ENCODE data around the gene NT5C2. TPM values are rescaled to one million over a fixed set of nuclear protein-coding genes. Genes with fewer than 3 reads are reported as not detected.

Gene NT5C2
- total RNA-seq, 1 donor from 2014 or later: 113 TPM

DNA sequence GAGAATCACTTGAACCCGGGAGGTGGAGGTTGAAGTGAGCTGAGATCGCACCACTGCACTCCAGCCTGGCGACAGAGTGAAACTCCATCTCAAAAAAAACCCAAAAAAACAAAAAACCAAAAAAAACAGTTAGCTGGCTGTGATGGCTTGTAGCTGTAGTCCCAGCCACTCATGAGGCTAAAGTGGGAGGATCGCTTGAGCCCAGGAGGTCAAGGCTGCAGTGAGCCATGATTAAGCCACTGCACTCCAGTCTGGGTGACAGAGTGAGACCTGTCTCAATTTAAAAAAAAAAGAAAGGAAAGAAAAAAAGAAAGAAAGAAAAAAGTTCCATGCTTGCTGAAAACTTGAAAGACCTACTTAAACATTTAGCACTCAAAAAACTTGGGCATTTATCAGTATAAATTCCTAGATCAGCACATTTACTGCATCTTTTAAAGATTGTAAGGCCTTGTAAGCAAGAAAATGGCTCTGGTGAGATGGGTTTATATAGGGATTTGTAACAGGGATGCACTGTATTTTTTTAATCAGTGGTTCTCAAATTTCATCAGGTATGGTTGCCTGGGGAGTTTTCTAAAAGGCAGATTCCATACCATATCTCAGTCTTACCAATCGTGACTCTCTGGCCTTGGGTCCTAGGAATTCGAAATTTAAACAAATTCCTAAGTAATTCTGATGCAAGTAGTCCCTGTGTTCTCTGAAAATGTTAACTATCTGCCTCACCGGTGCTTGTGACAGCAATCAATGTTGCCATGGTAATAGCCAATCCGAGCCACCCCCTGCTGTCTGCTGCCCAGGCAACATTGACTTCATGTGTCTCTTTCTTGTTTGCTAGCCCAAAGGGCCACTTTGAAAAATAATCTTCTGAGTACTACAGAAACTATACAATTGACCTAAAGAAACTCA lies 11.5 kb upstream of the NT5C2 start:
- FAIRE-seq (no peak), DNase-seq (ENCODE audit: low read depth) (no peak)
- Histone ChIP-seq H3K4me3 (ENCODE audit: insufficient read depth, low read depth, low read length) (no peak overlapping the region), H3K27ac (ENCODE audit: low read depth, low read length) (no peak overlapping the region), H3K27me3 (ENCODE audit: insufficient read depth, low read length) (no peaks in the 10 kb centered on the region), H3K36me3 (ENCODE audit: insufficient read depth, low read length) (no peaks in the 10 kb centered on the region), H4K20me1 (ENCODE audit: insufficient read depth, low read length) (no peaks in the 10 kb centered on the region), H3K79me2 (ENCODE audit: insufficient read depth, low read length) (no peaks in the 10 kb centered on the region), H3K4me2 (ENCODE audit: low read length) (no peak overlapping the region), H2AFZ (ENCODE audit: low read depth, low read length) (no peak overlapping the region), H3K9me3 (ENCODE audit: insufficient read depth, low read depth, low read length) (no peaks in the 10 kb centered on the region), H3K4me1 (ENCODE audit: insufficient read depth, low read length) (no peaks in the 10 kb centered on the region), H3K9ac (ENCODE audit: low read length) (no peak overlapping the region)
- TF ChIP-seq EZH2 (IDR thresholded peaks at IDR 0.05; ENCODE audit: insufficient read depth, low read length): no peak
- TF ChIP-seq, protein P1, sequence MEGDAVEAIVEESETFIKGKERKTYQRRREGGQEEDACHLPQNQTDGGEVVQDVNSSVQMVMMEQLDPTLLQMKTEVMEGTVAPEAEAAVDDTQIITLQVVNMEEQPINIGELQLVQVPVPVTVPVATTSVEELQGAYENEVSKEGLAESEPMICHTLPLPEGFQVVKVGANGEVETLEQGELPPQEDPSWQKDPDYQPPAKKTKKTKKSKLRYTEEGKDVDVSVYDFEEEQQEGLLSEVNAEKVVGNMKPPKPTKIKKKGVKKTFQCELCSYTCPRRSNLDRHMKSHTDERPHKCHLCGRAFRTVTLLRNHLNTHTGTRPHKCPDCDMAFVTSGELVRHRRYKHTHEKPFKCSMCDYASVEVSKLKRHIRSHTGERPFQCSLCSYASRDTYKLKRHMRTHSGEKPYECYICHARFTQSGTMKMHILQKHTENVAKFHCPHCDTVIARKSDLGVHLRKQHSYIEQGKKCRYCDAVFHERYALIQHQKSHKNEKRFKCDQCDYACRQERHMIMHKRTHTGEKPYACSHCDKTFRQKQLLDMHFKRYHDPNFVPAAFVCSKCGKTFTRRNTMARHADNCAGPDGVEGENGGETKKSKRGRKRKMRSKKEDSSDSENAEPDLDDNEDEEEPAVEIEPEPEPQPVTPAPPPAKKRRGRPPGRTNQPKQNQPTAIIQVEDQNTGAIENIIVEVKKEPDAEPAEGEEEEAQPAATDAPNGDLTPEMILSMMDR (IDR thresholded peaks at IDR 0.05; ENCODE audit: insufficient read depth, low read depth, low read length): no peak
- H3K27ac Mint-ChIP-seq (ENCODE audit: unreplicated experiment): peak overlapping the region; percentile 35
- H3K9me3 Mint-ChIP-seq (ENCODE audit: unreplicated experiment): no peaks in the 10 kb centered on the region
- H3K27me3 Mint-ChIP-seq (ENCODE audit: low read depth, unreplicated experiment): peaks cover 2% of the 10 kb centered on the region
- no peak overlapping the region for H3K4me3 Mint-ChIP-seq (ENCODE audit: unreplicated experiment)
- peaks cover 12% of the 10 kb centered on the region for H3K4me1 Mint-ChIP-seq (ENCODE audit: low read depth, unreplicated experiment)
- H3K36me3 Mint-ChIP-seq (ENCODE audit: low read depth, unreplicated experiment): no peaks in the 10 kb centered on the region

DNA sequence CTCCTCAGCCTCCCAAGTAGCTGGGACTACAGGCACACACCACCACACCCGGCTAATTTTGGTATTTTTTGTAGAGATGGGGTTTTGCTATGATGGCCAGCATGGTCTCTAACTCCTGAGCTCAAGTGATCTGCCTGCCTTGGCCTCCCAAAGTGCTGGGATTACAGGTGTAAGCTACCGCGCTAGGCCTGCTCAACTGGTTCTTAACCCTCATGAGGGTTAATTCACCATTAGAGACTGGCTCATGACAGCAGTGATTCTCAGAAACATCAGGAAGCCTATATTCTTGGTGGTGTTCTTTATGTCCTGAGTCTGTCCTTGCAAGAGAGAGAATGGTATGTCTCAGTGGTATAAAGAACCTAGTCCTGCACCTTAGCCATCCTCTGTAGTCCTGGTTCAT lies 10.4 kb upstream of the NT5C2 start:
- Histone ChIP-seq H3K79me2 (ENCODE audit: insufficient read depth, low read length) (no peaks in the 10 kb centered on the region), H4K20me1 (ENCODE audit: insufficient read depth, low read length) (no peaks in the 10 kb centered on the region), H3K4me2 (ENCODE audit: low read length) (no peak overlapping the region), H3K9me3 (ENCODE audit: insufficient read depth, low read depth, low read length) (no peaks in the 10 kb centered on the region), H3K36me3 (ENCODE audit: insufficient read depth, low read length) (no peaks in the 10 kb centered on the region), H3K27me3 (ENCODE audit: insufficient read depth, low read length) (no peaks in the 10 kb centered on the region), H3K4me3 (ENCODE audit: insufficient read depth, low read depth, low read length) (no peak overlapping the region), H3K4me1 (ENCODE audit: insufficient read depth, low read length) (no peaks in the 10 kb centered on the region), H2AFZ (ENCODE audit: low read depth, low read length) (no peak overlapping the region), H3K27ac (ENCODE audit: low read depth, low read length) (no peak overlapping the region), H3K9ac (ENCODE audit: low read length) (no peak overlapping the region)
- DNase-seq (ENCODE audit: low read depth) (no peak), FAIRE-seq (no peak)
- peaks cover 12% of the 10 kb centered on the region for H3K4me1 Mint-ChIP-seq (ENCODE audit: low read depth, unreplicated experiment)
- no peaks in the 10 kb centered on the region for H3K36me3 Mint-ChIP-seq (ENCODE audit: low read depth, unreplicated experiment)
- TF ChIP-seq EZH2 (IDR thresholded peaks at IDR 0.05; ENCODE audit: insufficient read depth, low read length): no peak
- TF ChIP-seq, protein P1 (IDR thresholded peaks at IDR 0.05; ENCODE audit: insufficient read depth, low read depth, low read length): no peak
- no peaks in the 10 kb centered on the region for H3K9me3 Mint-ChIP-seq (ENCODE audit: unreplicated experiment)
- H3K27ac Mint-ChIP-seq (ENCODE audit: unreplicated experiment): no peak overlapping the region
- peaks cover 2% of the 10 kb centered on the region for H3K27me3 Mint-ChIP-seq (ENCODE audit: low read depth, unreplicated experiment)
- no peak overlapping the region for H3K4me3 Mint-ChIP-seq (ENCODE audit: unreplicated experiment)

DNA sequence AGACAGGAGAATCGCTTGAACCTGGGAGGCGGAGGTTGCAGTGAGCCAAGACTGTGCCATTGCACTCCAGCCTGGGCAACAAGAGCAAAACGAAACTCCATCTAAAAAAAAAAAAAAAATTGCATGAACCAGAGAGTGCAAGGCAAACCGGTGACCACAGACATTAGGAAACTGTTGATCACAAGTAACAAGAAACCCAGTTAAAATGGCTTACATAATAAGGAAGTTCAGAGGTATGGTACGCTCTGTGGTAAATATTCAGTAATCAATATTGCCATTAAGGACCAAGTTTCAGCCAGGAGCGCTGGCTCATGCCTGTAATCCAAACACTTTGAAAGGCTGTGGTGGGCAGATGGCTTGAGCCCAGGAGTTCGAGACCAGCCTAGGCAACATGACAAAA lies 9.2 kb upstream of the NT5C2 start:
- Mint-ChIP-seq H3K9me3 (ENCODE audit: unreplicated experiment) (no peaks in the 10 kb centered on the region), H3K4me1 (ENCODE audit: low read depth, unreplicated experiment) (peaks cover 16% of the 10 kb centered on the region), H3K27ac (ENCODE audit: unreplicated experiment) (no peak overlapping the region), H3K4me3 (ENCODE audit: unreplicated experiment) (no peak overlapping the region), H3K27me3 (ENCODE audit: low read depth, unreplicated experiment) (peaks cover 2% of the 10 kb centered on the region), H3K36me3 (ENCODE audit: low read depth, unreplicated experiment) (no peaks in the 10 kb centered on the region)
- Histone ChIP-seq H3K4me2 (ENCODE audit: low read length) (no peak overlapping the region), H3K4me1 (ENCODE audit: insufficient read depth, low read length) (no peaks in the 10 kb centered on the region), H3K36me3 (ENCODE audit: insufficient read depth, low read length) (no peaks in the 10 kb centered on the region), H2AFZ (ENCODE audit: low read depth, low read length) (no peak overlapping the region), H4K20me1 (ENCODE audit: insufficient read depth, low read length) (no peaks in the 10 kb centered on the region), H3K4me3 (ENCODE audit: insufficient read depth, low read depth, low read length) (no peak overlapping the region), H3K9ac (ENCODE audit: low read length) (no peak overlapping the region), H3K9me3 (ENCODE audit: insufficient read depth, low read depth, low read length) (no peaks in the 10 kb centered on the region), H3K27me3 (ENCODE audit: insufficient read depth, low read length) (no peaks in the 10 kb centered on the region), H3K27ac (ENCODE audit: low read depth, low read length) (no peak overlapping the region), H3K79me2 (ENCODE audit: insufficient read depth, low read length) (no peaks in the 10 kb centered on the region)
- FAIRE-seq (no peak), DNase-seq (ENCODE audit: low read depth) (no peak)
- TF ChIP-seq EZH2 (IDR thresholded peaks at IDR 0.05; ENCODE audit: insufficient read depth, low read length): no peak
- TF ChIP-seq, protein P1 (IDR thresholded peaks at IDR 0.05; ENCODE audit: insufficient read depth, low read depth, low read length): no peak
